PC-3 (cell line): ENCODE data around the gene CLEC16A. TPM values are rescaled to one million over a fixed set of nuclear protein-coding genes. Genes with fewer than 3 reads are reported as not detected.

Source experiments
- ATAC-seq: fragments of 200-7000 bp; cut with Tn5 transposase; 2 replicates; pipeline ENCODE4 v1.9.1; 2020; ENCODE audit warnings: mild to moderate bottlenecking, moderate library complexity
- BruUV-seq: library from RNA; stranded (reverse); fragments of 400-500 nt; replicated peaks from 2 replicates; lab custom pipeline; 2021; lab: Mats Ljungman, UMichigan
- CTCF ChIA-PET: fragments of 300-600 bp; sonication (Branson Sonifier 250); formaldehyde crosslinking; loops from one replicate; lab custom pipeline; 2022; ENCODE audit warnings: antibody characterized with exemption; lab: Charles Lee
- POLR2A ChIA-PET: fragments of 300-600 bp; sonication (Branson Sonifier 250); formaldehyde crosslinking; loops from one replicate; lab custom pipeline; 2022; ENCODE audit warnings: antibody characterized with exemption; ENCODE audit not compliant: unreplicated experiment; lab: Charles Lee
- DNase-seq: peaks from one replicate; pipeline ENCODE4 v3.0.0-alpha.2; 2015
- H2AFZ ChIP-seq: fragments of 300-600 bp; sonication (generic); 2 replicates; pipeline ENCODE4 v1.6.0; 2016; ENCODE audit warnings: antibody characterized with exemption, low read length
- H3F3A ChIP-seq: fragments of 300-600 bp; sonication (generic); one replicate; pipeline ENCODE4 v1.6.0; 2017; ENCODE audit warnings: antibody characterized with exemption, low read length, control low read depth, mild to moderate bottlenecking; ENCODE audit not compliant: unreplicated experiment
- H3K27ac ChIP-seq: fragments of 300-600 bp; sonication (generic); 2 replicates; pipeline ENCODE4 v1.5.1; 2016; ENCODE audit warnings: mild to moderate bottlenecking, low read length
- H3K27me3 ChIP-seq: fragments of 300-600 bp; sonication (generic); 2 replicates; pipeline ENCODE4 v1.6.1; 2016; ENCODE audit warnings: low read length, mixed read lengths
- H3K36me3 ChIP-seq: fragments of 300-600 bp; sonication (generic); 2 replicates; pipeline ENCODE4 v1.6.1; 2016; ENCODE audit warnings: low read depth, mixed run types, low read length, mixed read lengths
- H3K4me1 ChIP-seq: fragments of 300-600 bp; sonication (generic); 2 replicates; pipeline ENCODE4 v1.5.1; 2016; ENCODE audit warnings: low read length; ENCODE audit not compliant: insufficient read depth
- H3K4me2 ChIP-seq: fragments of 300-600 bp; sonication (generic); 2 replicates; pipeline ENCODE4 v1.6.0; 2016; ENCODE audit warnings: low read length
- H3K4me3 ChIP-seq: fragments of 300-600 bp; sonication (generic); 2 replicates; pipeline ENCODE4 v1.5.1; 2016; ENCODE audit warnings: mild to moderate bottlenecking, low read length, mixed read lengths
- H3K79me2 ChIP-seq: fragments of 300-600 bp; sonication (generic); 2 replicates; pipeline ENCODE4 v1.6.1; 2017; ENCODE audit warnings: low read length, mixed read lengths
- H3K9ac ChIP-seq: fragments of 300-600 bp; sonication (generic); 2 replicates; pipeline ENCODE4 v1.6.0; 2016; ENCODE audit warnings: mild to moderate bottlenecking, low read length
- H3K9me2 ChIP-seq: fragments of 300-600 bp; sonication (generic); replicated peaks from 2 replicates; pipeline ENCODE4 v1.6.1; 2016; ENCODE audit warnings: mixed run types, low read length, mixed read lengths
- H3K9me3 ChIP-seq: fragments of 300-600 bp; sonication (generic); 2 replicates; pipeline ENCODE4 v1.6.1; 2016; ENCODE audit warnings: low read length, mixed read lengths
- H4K20me1 ChIP-seq: fragments of 300-600 bp; sonication (generic); 2 replicates; pipeline ENCODE4 v1.6.1; 2016; ENCODE audit warnings: low read length, mixed read lengths
- CTCF ChIP-seq: fragments of 300-600 bp; sonication (generic); conservative IDR thresholded peaks from 2 replicates; pipeline ENCODE4 v1.5.1; 2017; ENCODE audit warnings: antibody characterized with exemption, low read depth, mild to moderate bottlenecking, low read length
- EZH2 ChIP-seq: fragments of 300-600 bp; sonication (generic); IDR thresholded peaks from one replicate; pipeline ENCODE4 v1.6.1; 2017; ENCODE audit warnings: antibody characterized with exemption, mild to moderate bottlenecking, low read length; ENCODE audit not compliant: unreplicated experiment
- EZH2phosphoT487 ChIP-seq: fragments of 300-600 bp; sonication (generic); IDR thresholded peaks from 2 replicates; pipeline ENCODE4 v1.6.1; 2018; ENCODE audit warnings: mild to moderate bottlenecking, antibody characterized with exemption, low read length, borderline replicate concordance
- intact Hi-C: fragments of 100-400 bp; cut with micrococcal nuclease; formaldehyde crosslinking; loops from 2 replicates; pipeline ENCODE4 v1.9.0; 2023
- total RNA-seq: library from RNA; depleted of rRNA; stranded (reverse); fragments of >200 nt; gene quantifications from 2 replicates; pipeline ENCODE4 v1.2.3, GENCODE V29; 2014

Gene CLEC16A
- total RNA-seq, 1 experiment from 2014 or later: 9.5 TPM

GRCh38 chr16:11014136-11014535 lies 69.8 kb downstream of the CLEC16A start:
- Histone ChIP-seq H3K27me3 (no peaks in the 10 kb centered on the region), H3K9me2 (no peaks in the 10 kb centered on the region), H3K4me2 (no peak overlapping the region), H3K9ac (no peak overlapping the region), H3F3A (no peaks in the 10 kb centered on the region), H3K27ac (no peak overlapping the region), H3K4me3 (no peak overlapping the region), H3K36me3 (no peaks in the 10 kb centered on the region), H3K79me2 (no peaks in the 10 kb centered on the region), H3K9me3 (no peaks in the 10 kb centered on the region), H4K20me1 (no peaks in the 10 kb centered on the region), H2AFZ (no peak overlapping the region), H3K4me1 (peaks cover 12% of the 10 kb centered on the region)
- ChIA-PET POLR2A (no interaction called here), CTCF (no interaction called here)
- no TSS peak for BruUV-seq
- intact Hi-C loops: no loop called here
- TF ChIP-seq CTCF (no peak), EZH2phosphoT487 (no peak)
- no peak for ATAC-seq
- DNase-seq: no peak

- CTCF ChIA-PET: no interaction called here
Observed at GRCh38 chr16:11015076-11015475, 70.7 kb downstream of the CLEC16A start.

GRCh38 chr16:11015607-11016006 lies 71.2 kb downstream of the CLEC16A start:
- CTCF ChIA-PET: no interaction called here

More at GRCh38 chr16:11015076-11015475, 70.7 kb downstream of the CLEC16A start:
- H3K36me3 ChIP-seq: no peaks in the 10 kb centered on the region
- H3K9me2 ChIP-seq: no peaks in the 10 kb centered on the region
- POLR2A ChIA-PET: no interaction called here
- H3K4me3 ChIP-seq: no peak overlapping the region
- no peak for DNase-seq
- H3K9ac ChIP-seq: no peak overlapping the region
- intact Hi-C loops: no loop called here
- TF ChIP-seq EZH2 (no peak), CTCF (no peak), EZH2phosphoT487 (no peak)
- H3K4me1 ChIP-seq: peaks cover 12% of the 10 kb centered on the region
- H3K79me2 ChIP-seq: no peaks in the 10 kb centered on the region
- H4K20me1 ChIP-seq: no peaks in the 10 kb centered on the region
- H3K27me3 ChIP-seq: no peaks in the 10 kb centered on the region
- H3K9me3 ChIP-seq: no peaks in the 10 kb centered on the region
- no peaks in the 10 kb centered on the region for H3F3A ChIP-seq
- no peak for ATAC-seq
- H3K4me2 ChIP-seq: no peak overlapping the region
- H2AFZ ChIP-seq: no peak overlapping the region
- H3K27ac ChIP-seq: no peak overlapping the region
- BruUV-seq: no TSS peak

More at GRCh38 chr16:11015607-11016006, 71.2 kb downstream of the CLEC16A start:
- intact Hi-C loops: no loop called here
- TF ChIP-seq EZH2 (no peak), EZH2phosphoT487 (no peak), CTCF (no peak)
- Histone ChIP-seq H3K4me3 (no peak overlapping the region), H2AFZ (no peak overlapping the region), H3K9me3 (no peaks in the 10 kb centered on the region), H3K4me1 (peaks cover 12% of the 10 kb centered on the region), H3K4me2 (no peak overlapping the region), H3K27ac (no peak overlapping the region), H3K9me2 (no peaks in the 10 kb centered on the region), H3K79me2 (no peaks in the 10 kb centered on the region), H3F3A (no peaks in the 10 kb centered on the region), H4K20me1 (no peaks in the 10 kb centered on the region), H3K9ac (no peak overlapping the region), H3K36me3 (no peaks in the 10 kb centered on the region), H3K27me3 (no peaks in the 10 kb centered on the region)
- POLR2A ChIA-PET: no interaction called here
- no TSS peak for BruUV-seq
- ATAC-seq: no peak
- DNase-seq: no peak
